ENCODE results near the gene DHX30.

DHX30 gene

GRCh38 chr3:47872916-47873315, 70.0 kb downstream of the DHX30 start:
- no peaks in the 10 kb centered on the region for H3K27me3 ChIP-seq
- H3K27ac ChIP-seq, result no peak overlapping the region
- no peaks in the 10 kb centered on the region for H3K9me3 ChIP-seq
- H3K4me3 ChIP-seq (ENCODE audit: low read depth in 1 of 2, low read length in 1 of 2), result no peak overlapping the region
- no peaks in the 10 kb centered on the region for H3K4me1 ChIP-seq (ENCODE audit: control insufficient read depth in 1 of 2, insufficient read depth in 1 of 2, low read depth in 1 of 2, low read length in 1 of 2)
- TF ChIP-seq CTCF (IDR thresholded peaks at IDR 0.05), result no peak
- peaks cover 55% of the 10 kb centered on the region for H3K36me3 ChIP-seq

- no peak overlapping the region for H3K4me3 ChIP-seq (ENCODE audit: low read depth in 1 of 2, low read length in 1 of 2)
- H3K27ac ChIP-seq, result no peak overlapping the region
- H3K36me3 ChIP-seq, result peaks cover 42% of the 10 kb centered on the region
- no peaks in the 10 kb centered on the region for H3K9me3 ChIP-seq
- TF ChIP-seq CTCF (IDR thresholded peaks at IDR 0.05), result no peak
- no peaks in the 10 kb centered on the region for H3K27me3 ChIP-seq
- H3K4me1 ChIP-seq (ENCODE audit: control insufficient read depth in 1 of 2, insufficient read depth in 1 of 2, low read depth in 1 of 2, low read length in 1 of 2), result no peaks in the 10 kb centered on the region
These were observed 71.5 kb downstream of the DHX30 start for GRCh38 chr3:47874438-47874837.

GRCh38 chr3:47874913-47875312, 72.0 kb downstream of the DHX30 start:
- Histone ChIP-seq H3K27ac (no peak overlapping the region), H3K27me3 (no peaks in the 10 kb centered on the region), H3K4me3 (ENCODE audit: low read depth in 1 of 2, low read length in 1 of 2) (no peak overlapping the region), H3K36me3 (peaks cover 39% of the 10 kb centered on the region), H3K9me3 (no peaks in the 10 kb centered on the region), H3K4me1 (ENCODE audit: control insufficient read depth in 1 of 2, insufficient read depth in 1 of 2, low read depth in 1 of 2, low read length in 1 of 2) (no peaks in the 10 kb centered on the region)
- TF ChIP-seq CTCF (IDR thresholded peaks at IDR 0.05), result no peak

GRCh38 chr3:47877290-47877689, 74.4 kb downstream of the DHX30 start:
- Histone ChIP-seq H3K27ac (no peak overlapping the region), H3K36me3 (peaks cover 17% of the 10 kb centered on the region), H3K9me3 (no peaks in the 10 kb centered on the region), H3K4me3 (ENCODE audit: low read depth in 1 of 2, low read length in 1 of 2) (no peak overlapping the region), H3K4me1 (ENCODE audit: control insufficient read depth in 1 of 2, insufficient read depth in 1 of 2, low read depth in 1 of 2, low read length in 1 of 2) (no peaks in the 10 kb centered on the region), H3K27me3 (no peaks in the 10 kb centered on the region)
- TF ChIP-seq CTCF (IDR thresholded peaks at IDR 0.05), result no peak

- TF ChIP-seq CTCF (IDR thresholded peaks at IDR 0.05), result no peak
- Histone ChIP-seq H3K9me3 (no peaks in the 10 kb centered on the region), H3K4me3 (ENCODE audit: low read depth in 1 of 2, low read length in 1 of 2) (no peak overlapping the region), H3K4me1 (ENCODE audit: control insufficient read depth in 1 of 2, insufficient read depth in 1 of 2, low read depth in 1 of 2, low read length in 1 of 2) (no peaks in the 10 kb centered on the region), H3K36me3 (peaks cover 15% of the 10 kb centered on the region), H3K27ac (no peak overlapping the region), H3K27me3 (no peaks in the 10 kb centered on the region)
These were observed 74.8 kb downstream of the DHX30 start for GRCh38 chr3:47877719-47878118.

GRCh38 chr3:47882338-47882737, 79.4 kb downstream of the DHX30 start:
- Histone ChIP-seq H3K36me3 (no peaks in the 10 kb centered on the region), H3K27ac (no peak overlapping the region), H3K4me1 (ENCODE audit: control insufficient read depth in 1 of 2, insufficient read depth in 1 of 2, low read depth in 1 of 2, low read length in 1 of 2) (no peaks in the 10 kb centered on the region), H3K27me3 (no peaks in the 10 kb centered on the region), H3K4me3 (ENCODE audit: low read depth in 1 of 2, low read length in 1 of 2) (no peak overlapping the region), H3K9me3 (no peaks in the 10 kb centered on the region)
- TF ChIP-seq CTCF (IDR thresholded peaks at IDR 0.05), result no peak
